ENCODE results near the gene EXOC4. TPM values are rescaled to one million over a fixed set of nuclear protein-coding genes. Genes with fewer than 3 reads are reported as not detected.
A peak's percentile ranks its signal among the peaks of the same experiment; 100 is the strongest.
"Not testable (repeated sequence)": the region's sequence is repeated elsewhere in the genome, so short reads cannot be mapped to it uniquely, and the experiment has no call there.

EXOC4 gene
- total RNA-seq, 1 donor from 2014 or later, result 96.9 TPM

GRCh38 chr7:133618970-133619369, 366.1 kb downstream of the EXOC4 start:
- DNase-seq (ENCODE audit: low read depth in 2 of 2), result no peak

DNA sequence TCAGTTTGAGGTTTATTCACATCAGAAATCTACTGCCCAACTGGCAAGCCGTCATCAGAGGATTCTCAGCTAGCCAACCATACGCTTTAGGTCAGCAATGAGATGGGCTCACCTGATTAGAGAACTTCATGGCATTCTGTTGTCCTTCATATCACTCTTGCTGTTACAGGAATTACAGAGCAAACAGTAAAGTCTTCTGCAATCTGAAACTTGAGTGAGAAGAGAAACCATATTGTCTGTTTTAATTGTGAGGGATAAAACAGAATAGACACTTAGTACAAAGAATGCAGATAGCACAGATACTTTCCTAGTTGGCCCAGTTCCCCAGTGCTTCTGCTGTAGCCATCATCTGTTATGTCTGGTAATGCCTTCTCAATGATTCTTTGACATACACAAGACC, 366.6 kb downstream of the EXOC4 start:
- DNase-seq (ENCODE audit: low read depth in 2 of 2), result no peak

DNA sequence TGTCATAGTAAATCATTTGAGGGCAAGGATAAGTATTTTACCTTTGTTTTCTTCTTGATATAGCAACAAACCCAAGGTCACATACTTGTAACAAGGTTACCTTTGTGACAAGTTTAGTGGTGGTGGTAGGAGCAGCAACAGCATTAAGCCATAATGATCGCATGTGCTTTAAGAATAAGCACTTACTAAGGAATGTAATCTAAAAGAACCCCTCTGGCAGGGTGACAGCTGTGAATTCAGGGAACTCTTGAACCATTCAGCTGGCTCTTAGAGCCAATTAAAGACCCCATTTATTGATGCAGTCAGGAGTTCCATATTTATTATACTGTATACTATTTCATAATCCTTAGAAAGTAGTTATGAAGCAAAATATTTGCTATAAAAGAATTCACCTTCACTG, 370.8 kb downstream of the EXOC4 start:
- DNase-seq (ENCODE audit: low read depth in 2 of 2), result no peak

GRCh38 chr7:133625046-133625445, 372.2 kb downstream of the EXOC4 start:
- no peak for DNase-seq (ENCODE audit: low read depth in 2 of 2)

DNA sequence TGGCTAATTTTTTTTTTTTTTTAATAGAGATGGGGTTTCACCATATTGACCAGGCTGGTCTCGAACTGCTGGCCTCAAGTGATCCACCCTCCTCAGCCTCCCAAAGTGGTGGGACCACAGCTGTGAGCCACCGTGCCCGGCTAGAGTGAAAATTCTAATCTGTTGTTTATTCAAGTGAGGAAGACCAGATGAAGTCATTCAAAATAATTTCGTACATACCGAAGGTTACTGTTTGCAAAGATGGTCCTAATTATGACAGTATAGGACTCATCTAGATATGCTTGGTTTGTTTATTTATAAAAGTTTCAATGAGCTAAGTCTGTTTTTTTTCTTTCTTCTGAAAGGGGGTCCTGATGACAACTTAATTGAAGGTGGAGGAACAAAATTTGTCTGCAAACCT, 376.8 kb downstream of the EXOC4 start:
- DNase-seq (ENCODE audit: low read depth in 2 of 2), result no peak

GRCh38 chr7:133633055-133633454, 380.2 kb downstream of the EXOC4 start:
- DNase-seq (ENCODE audit: low read depth in 2 of 2), result peak; percentile 17 to 19

DNA sequence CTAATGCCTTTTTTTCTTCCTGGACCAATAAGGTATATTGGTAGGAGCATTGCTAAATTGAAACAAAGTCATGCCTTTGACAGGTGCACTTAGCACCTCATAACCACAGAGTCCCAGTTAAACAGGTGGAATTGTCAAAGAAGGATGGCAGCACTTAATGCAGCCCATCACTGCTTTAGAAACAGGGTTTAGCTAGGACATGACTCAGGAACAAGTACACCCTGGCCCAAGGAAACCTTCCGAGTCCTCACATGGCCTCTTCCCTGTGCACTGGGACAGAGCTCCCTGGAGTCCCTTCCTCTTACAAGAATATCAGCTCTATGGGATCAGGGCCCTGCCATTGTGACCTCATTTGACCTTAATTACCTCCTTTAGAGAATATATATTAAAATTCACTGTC, 382.7 kb downstream of the EXOC4 start:
- DNase-seq (ENCODE audit: low read depth in 2 of 2), result no peak

DNA sequence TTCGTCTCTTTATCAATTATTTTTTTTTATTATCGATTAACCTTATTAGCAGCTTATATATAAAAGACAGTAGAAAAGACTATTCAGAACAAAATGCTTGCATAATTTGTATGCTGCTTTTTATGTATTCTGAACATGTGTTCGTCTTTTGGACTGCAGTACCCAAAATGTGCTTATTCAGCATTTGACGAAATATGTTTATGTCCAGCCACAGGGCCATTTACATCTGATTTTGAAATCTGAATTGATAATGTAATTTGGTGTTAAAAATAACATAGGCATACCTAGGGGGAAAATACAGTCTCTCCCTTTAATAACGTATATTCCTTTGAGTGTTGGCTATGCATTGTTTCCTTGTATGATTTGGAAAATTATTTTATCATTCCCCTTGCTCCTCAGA, 386.0 kb downstream of the EXOC4 start:
- DNase-seq (ENCODE audit: low read depth in 2 of 2), result no peak

GRCh38 chr7:133641436-133641835, 388.6 kb downstream of the EXOC4 start:
- DNase-seq (ENCODE audit: low read depth in 2 of 2), result no peak

- DNase-seq (ENCODE audit: low read depth in 2 of 2), result no peak
Measured at GRCh38 chr7:133642907-133643306, 390.0 kb downstream of the EXOC4 start.

DNA sequence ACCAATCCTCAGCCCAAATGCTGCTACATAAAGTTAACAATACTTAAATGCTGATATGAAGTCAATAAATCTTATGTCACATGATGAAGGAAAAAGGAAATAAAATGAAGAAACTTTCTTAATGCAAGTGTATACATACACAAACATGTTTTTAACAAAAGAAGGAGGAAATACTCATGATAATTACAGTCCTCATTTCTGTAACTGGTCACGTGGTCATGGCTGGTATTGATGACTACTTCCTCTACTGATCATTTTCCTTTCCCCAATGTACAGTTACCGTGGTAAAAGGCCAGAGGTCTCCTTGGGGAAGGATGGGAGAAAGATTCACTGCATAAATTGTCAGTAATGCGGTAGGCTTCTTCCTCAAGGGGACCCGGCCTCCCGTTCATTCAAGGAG, 390.8 kb downstream of the EXOC4 start:
- DNase-seq (ENCODE audit: low read depth in 2 of 2), result not testable (repeated sequence)

- no peak for DNase-seq (ENCODE audit: low read depth in 2 of 2)
Measured at GRCh38 chr7:133645884-133646391, 393.1 kb downstream of the EXOC4 start.

DNA sequence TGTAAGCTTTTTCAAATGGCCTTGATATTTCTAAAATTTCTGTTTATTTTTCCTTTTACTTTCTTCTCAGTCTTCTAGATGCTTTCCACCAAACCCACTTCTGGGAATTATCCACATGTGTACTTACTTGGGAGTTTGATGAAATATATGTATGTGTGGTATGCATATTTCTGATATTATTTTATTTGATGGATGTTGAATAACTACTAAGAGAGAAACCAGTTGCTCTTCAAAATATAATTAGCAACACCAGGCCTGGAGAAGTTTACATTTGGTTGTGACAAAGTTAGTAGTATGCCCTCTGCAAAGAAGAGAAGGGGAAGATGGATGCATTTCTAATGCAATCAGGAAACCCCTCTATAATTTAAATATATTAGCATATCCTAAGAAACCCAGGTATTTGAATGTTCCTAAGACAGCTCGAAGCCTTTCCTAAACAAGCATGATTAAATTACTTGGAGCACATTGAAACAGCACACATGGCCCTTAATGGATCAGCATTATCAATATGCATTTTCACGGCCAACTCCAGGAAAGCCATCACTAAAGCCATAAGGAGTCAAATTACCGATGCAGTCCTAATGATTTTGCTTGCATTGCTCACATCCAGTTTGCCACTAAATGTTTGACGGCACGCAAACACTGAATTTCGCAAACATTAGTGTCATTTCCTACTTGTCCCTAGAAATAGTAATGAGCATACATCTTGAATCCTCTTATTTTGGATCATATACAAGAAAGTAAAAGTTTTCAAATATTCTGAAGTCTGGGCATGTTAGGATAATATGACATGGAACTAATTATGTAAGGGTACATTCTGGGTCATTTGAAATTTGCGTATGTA, 393.8 kb downstream of the EXOC4 start:
- no peak for DNase-seq (ENCODE audit: low read depth in 2 of 2)

DNA sequence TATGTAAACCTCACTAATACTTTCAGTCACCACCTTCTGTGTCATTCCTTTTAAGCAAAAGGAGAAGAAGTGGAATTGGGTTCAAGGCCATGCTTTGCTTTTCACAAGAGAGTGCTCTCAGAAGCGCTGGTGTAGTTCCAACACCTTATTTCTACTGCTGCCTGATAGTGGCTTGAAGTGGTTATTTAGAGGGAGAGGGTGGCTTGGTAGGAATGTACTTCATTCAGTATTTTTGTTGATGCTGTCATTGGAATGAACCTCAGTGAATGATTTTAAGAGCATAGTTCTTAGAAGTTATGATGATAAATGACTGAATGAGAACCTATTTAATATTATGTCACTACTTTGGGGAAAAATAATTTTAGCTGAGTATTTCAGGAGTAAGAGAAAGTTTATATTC, 396.7 kb downstream of the EXOC4 start:
- DNase-seq (ENCODE audit: low read depth in 2 of 2), result no peak

DNA sequence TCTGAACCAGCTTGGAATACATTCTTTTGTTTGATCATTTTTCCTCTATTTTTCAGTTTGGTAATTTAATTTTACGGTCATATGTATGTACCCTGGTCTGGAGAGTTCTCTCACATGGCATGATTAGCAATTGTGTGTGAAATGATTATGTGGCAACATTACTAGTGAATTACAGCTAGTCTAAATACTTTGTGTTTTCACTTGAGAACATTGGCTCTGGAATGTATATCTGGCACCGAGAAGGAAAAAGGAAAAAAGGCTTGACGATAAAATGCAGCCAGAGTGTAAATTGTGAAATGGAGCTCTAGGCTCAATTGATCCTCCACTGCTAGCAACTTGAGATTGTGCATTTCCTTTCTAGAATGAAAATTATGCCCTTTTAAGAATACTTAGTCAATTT, 397.2 kb downstream of the EXOC4 start:
- DNase-seq (ENCODE audit: low read depth in 2 of 2), result no peak

- DNase-seq (ENCODE audit: low read depth in 2 of 2), result no peak
Measured at GRCh38 chr7:133650487-133651300, 397.8 kb downstream of the EXOC4 start.

DNA sequence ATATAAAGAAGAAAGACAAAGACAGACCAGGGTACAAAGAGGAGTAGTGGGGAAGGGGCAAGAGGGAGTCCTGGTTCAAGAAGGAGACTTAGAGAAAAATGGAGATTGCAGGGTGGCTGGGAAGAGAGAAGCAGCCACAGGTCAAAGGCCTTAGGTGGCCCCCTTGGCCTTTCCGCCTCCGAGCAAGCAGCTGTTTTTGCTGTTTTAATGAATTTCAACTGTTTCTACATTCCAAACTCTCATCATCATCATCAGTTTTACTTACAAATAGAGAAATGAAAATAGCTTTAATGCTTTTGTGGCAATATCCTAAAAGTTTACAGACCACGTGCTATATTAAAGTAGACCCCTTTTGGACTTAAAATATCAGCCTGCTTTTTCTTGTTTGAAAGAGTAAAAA, 399.7 kb downstream of the EXOC4 start:
- DNase-seq (ENCODE audit: low read depth in 2 of 2), result no peak

DNA sequence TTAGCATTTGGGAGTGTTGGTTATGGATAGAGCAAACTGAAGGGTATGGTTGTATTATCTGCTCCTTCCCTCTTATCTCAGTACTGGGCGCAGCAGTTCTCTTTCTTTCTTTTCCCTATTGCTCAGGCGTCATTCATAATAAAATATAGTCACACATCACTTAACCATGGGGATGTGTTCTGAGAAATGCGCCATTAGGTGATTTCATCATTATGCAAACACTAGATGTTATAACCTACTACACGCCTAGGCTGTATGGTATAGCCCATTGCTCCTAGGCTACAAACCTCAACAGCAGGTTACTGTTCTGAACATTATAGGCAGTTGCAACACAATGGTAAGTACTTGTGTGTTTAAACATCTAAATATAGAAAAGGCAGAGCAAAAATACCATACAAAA, 401.7 kb downstream of the EXOC4 start:
- DNase-seq (ENCODE audit: low read depth in 2 of 2), result no peak

DNA sequence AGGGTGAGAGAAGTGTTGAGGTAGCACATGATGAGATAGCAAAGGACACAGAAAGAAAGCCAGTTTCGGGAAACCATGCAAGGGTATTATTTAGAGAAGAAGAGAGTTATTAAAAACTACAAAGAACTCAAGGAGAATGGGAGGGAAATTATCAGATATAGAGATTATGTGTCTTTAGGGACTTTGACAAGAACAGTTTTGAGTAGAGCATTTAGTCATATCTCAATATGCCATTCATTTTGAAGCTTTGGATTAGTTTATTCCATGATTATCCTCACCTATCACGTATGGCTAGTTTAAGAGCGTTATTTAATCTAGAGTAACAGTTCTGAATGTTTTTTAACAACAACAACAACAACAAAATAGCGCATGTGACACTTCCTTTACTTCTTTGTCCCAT, 409.4 kb downstream of the EXOC4 start:
- DNase-seq (ENCODE audit: low read depth in 2 of 2), result no peak

GRCh38 chr7:133662830-133663229, 410.0 kb downstream of the EXOC4 start:
- DNase-seq (ENCODE audit: low read depth in 2 of 2), result no peak

DNA sequence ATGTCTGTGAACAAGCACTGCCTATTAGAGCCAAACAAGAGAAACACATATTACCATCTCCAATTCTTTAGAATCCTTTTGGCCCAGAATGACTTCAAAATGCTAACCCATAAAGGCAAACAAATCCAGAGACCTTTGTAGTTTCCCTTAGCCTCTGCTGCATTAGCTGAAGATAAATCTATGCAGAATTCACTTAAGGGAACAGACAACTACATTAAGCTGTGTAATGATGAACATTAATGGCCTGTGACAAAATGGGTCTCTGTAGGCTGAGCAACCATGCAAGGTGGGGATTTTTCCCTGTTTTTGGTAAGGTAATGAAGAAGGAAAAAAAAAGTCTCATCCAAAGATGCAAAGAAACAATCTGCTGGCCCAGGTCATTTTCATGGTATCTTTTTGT, 411.6 kb downstream of the EXOC4 start:
- DNase-seq (ENCODE audit: low read depth in 2 of 2), result no peak

DNA sequence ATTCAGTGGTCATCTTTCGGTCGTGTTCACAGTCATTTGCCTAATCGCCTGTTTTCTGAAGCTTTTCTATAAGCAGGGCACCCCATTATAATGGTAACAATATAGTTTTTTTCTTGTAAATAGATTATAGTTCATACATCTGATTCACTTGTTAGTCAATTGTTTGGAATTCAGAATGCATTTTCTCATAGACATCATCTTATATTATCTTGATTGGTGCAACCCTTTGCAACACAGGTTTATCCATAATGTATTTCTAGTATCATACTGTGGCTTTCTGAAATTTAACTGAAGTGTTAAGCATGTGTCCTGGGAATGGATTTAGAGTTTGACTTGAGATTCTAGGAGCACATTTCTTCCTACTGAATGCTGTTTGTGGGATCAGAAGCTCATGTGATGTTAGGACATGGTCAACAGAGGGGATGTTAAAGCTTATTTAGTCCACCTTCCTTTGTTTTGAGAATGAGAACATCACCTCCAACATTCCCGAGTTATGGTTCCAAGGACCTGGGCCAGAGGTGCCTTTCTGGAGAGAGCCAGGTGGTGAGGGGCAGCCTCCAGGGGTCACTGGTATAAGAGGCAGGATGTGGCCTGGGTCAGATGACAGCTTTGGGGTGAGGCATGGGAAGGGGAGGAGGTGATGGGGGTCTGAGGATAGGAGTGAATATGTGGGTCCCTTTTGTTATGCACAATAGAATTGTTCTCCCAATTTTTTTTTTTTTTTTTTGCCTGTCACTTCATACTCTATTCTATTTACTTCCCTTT, 415.6 kb downstream of the EXOC4 start:
- DNase-seq (ENCODE audit: low read depth in 2 of 2), result no peak
